GM18526 (cell line): Measurements from ENCODE around the gene CHST3.
A peak's percentile ranks its signal among the peaks of the same experiment; 100 is the strongest.

Experiments used
- POLR2A ChIP-seq: IDR thresholded peaks from 3 replicates; pipeline ENCODE4 v1.6.1; 2011; ENCODE audit not compliant: insufficient read length; ENCODE audit errors: extremely low read depth

CHST3 gene

GRCh38 chr10:71975871-71976725 is 11.9 kb downstream of the CHST3 start:
- no peak for TF ChIP-seq POLR2A

GRCh38 chr10:71978476-71978875 is 14.3 kb downstream of the CHST3 start:
- no peak for TF ChIP-seq POLR2A

- no peak for TF ChIP-seq POLR2A
Measured at GRCh38 chr10:71978988-71979691, 14.9 kb downstream of the CHST3 start.

- no peak for TF ChIP-seq POLR2A
Measured at GRCh38 chr10:71979692-71980062, 15.5 kb downstream of the CHST3 start.

GRCh38 chr10:71980181-71981014 is 16.2 kb downstream of the CHST3 start:
- TF ChIP-seq POLR2A: no peak

- no peak for TF ChIP-seq POLR2A
Measured at GRCh38 chr10:71981015-71981875, 17.1 kb downstream of the CHST3 start.

GRCh38 chr10:71981876-71982230 is 17.7 kb downstream of the CHST3 start:
- TF ChIP-seq POLR2A: no peak

GRCh38 chr10:71982269-71983178 is 18.3 kb downstream of the CHST3 start:
- TF ChIP-seq POLR2A: no peak

GRCh38 chr10:71984126-71984808 is 20.1 kb downstream of the CHST3 start:
- TF ChIP-seq POLR2A: peak; percentile 7

- no peak for TF ChIP-seq POLR2A
Measured at GRCh38 chr10:71984809-71985388, 20.7 kb downstream of the CHST3 start.

- no peak for TF ChIP-seq POLR2A
Measured at GRCh38 chr10:71985542-71986250, 21.5 kb downstream of the CHST3 start.
